NCI-H774 (cell line): ENCODE data around the gene IFNL2.
"Not testable (repeated sequence)": the region's sequence is repeated elsewhere in the genome, so short reads cannot be mapped to it uniquely, and the experiment has no call there.

Source experiments
- DNase-seq: peaks from one replicate; lab custom pipeline; 2025; lab: John Stamatoyannopoulos, UW

The IFNL2 gene

DNA sequence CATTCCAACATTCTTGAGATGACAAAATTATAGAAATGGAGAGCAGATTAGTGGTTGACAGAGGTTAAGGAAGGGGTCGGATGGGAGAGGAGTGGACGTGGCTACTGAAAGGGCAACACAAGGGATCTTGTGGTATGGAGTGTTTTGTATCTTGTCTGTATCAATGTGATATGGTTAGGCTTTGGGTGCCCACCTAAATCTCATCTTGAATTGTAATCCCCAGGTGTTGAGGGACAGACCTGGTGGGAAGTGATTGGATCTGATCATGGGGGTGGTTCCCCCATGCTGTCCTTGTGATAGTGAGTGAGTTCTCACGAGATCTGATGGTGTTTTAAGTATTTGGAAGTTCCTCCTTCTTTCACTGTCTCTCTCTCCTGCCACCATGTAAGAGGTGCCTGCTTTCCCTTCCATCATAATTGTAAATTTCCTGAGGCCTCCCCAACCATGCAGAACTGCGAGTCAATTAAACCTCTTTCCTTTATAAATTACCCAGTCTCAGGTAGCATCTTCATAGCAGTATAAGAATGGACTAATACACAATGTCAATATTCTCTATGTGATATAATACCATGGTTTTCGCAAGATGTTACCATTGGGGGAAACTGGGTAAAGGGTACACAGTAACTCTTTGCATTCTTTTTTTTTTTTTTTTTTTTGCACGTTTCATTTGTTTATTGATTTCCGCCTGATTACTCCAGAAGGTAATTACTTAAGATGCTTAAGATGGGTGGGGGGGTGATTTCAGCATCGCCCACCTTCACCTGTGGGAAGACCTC is 14.6 kb upstream of the IFNL2 start:
- no peak for DNase-seq

DNA sequence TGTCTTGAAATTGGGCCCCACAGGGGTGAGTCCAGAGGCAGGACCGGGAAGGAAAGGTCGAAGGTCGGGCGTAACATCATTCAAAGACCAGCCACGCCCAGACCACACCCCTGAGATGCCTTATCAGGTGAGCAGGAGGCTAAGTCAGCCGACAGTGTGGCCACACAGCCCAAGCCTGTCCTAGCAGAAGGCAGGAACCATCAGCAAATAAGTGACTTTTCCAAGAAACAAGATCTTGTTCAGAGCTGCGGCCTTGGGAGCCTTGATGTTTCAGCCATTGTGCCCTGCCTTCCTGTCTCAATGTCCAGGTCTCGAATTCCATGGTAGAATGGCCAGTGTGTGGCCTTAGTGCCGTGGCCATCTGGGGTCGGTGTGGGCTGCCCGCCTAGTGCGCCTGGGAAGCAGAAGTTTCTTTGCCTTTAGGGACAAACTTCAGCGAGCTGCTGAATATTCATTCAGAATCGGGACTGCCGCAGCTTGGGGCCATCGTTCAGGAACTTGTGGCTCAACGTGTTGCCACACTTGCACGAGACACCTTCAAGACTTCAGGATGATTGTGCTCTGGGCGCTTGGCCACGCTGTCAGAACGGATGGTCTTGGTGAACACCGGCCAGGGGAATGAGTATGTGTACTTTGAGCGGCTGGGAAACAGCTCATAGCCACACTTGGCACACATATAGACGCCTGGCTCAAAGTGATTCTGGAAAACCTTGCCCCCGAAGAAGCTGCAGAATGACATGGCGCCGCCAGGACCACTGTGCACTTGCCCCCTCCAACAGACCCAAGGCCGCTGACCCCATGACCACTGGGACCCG is 13.5 kb upstream of the IFNL2 start:
- no peak for DNase-seq

DNA sequence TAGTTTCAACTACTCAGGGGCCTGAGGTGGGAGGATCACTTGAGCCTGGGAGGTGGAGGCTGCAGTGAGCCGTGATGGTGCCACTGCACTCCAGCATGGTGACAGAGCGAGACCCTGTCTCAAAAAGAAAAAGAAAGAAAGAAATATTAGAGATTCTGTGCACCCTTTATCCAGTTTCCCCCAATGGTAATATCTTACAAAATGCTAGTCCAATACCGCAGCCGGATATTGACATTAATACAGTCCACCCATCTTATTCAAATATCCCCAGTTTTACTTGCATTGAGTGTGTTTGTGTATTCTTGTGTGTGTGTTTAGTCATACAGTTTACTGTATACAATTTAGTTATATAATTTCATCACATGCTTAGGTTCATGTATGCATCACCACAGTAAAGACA is 11.0 kb upstream of the IFNL2 start:
- no peak for DNase-seq

DNA sequence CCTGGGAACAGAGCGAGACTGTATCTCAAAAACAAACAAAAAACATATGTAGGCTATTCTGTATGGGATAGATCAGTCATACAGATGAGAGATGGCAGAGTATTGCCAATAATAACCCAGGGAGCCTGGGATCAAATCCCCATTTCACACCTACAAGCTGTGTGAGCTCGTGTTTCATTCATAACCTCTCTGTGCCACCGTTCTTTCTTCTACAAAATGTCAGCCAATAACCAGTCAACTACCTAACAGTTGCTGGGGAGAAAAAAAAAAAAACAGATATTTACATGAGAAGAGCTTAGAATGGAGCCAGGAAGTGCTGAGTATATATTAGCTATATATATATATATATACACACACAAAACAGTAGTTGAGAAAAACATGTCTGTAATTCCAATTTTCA is 6.5 kb upstream of the IFNL2 start:
- no peak for DNase-seq

DNA sequence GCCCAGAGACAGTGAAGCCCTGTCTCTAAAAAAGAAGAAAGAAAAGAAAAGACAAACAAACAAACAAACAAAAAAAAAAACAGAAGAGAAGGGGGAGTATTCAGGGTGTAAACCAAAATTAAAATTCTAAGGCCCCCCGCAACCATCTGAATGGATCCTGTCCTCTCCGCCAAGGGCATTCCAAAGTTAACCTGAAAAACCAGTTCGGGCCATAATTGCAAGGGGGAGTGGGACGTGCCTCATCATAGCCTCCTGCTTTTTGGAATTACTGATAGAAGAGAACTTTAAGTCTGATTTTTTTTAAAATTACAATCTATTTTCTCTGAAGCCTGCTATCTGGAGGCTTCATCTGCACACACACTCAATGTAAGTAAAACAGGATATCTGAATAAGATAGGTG is 5.7 kb upstream of the IFNL2 start:
- DNase-seq: no peak

DNA sequence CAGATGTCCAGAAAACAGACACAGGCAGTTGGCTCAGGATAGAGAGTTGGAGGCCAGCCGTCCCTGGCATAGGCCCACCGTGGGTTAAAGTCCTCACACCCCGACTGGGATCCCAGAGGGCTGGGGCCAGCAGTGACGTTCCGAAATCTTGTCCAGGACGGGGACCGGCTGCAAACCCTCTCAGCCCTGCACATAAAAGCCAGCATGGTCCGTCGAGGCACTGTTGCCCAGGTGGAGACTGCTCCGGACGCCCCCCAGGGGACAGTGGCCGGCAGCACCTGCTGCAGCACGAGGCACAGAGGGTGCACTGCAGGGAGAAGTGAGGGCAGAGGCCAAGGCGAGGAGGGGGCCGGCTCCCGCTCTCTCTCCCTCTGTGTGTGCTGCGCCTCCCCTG is 4.3 kb upstream of the IFNL2 start:
- DNase-seq: no peak

DNA sequence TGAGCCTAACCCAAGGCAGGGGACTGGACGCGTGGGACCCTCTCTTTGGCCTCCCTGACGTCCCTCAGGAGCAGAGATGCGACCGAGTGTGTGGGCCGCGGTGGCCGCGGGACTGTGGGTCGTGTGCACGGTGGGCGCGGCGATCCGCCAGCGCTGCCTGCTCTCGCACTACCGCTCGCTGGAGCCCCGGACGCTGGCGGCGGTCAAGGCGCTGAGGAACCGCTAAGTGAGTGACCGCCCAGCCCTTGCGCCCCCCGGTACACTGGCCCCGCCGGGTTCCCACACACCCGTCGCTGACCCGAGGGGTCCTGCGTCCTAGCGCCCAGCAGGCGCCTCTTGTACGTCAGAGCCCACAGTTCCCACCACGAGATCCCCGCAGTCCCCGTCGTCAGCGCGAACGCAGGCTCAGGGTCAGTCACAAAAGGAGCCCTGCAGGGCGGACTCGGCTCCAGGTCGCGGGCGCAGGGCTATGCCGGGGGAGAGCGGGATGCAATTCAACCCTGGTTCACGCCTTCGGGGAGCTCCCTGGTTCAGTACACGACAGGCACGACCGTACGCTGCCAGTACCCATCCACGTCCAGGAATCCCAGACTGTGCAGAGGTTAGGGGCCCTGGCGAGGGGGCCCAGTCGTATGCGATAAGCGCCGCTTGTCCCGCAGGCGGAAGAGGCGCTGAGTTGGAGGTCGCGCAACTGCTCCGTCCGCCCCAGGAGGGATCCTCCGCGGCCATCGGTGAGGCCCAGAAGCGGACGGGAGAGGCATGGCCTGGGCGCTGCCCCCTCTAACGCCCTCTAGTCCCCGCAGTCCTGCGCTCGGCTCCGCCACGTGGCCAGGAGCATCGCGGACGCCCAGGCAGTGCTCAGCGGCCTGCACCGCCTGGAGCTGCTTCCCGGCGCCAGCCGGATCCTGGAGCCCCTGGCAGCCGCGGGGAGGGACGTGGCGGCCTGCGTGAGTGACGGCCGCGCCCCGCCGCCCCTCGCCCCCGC is 3.6 kb upstream of the IFNL2 start:
- no peak for DNase-seq

DNA sequence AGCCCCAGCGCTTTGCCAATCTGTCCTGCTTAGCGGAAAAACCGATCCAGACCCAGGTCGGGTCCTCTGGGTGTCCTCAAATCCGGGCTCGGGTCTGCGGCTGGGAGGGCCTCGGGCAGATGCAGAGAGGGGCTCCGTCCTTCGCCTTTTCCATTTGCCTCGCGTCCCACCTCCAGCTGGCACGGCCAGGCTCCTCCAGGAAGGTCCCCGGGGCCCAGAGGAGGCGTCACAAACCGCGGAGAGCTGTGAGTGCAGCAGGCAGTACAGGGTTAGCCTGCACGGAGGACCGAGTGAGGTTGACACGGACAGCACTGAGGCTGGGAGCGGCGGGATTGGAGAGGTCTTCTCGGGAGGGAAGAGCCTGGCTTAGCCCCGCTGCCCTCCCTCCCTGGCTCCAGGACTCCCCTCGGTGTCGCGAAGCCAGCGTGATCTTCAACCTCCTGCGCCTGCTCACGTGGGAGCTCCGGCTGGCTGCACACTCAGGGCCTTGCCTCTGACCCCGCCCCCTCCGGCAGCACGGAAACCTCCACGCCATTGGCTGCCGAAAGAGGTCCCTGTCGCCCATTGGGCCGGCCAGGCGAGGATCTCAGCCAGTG is 2.8 kb upstream of the IFNL2 start:
- no peak for DNase-seq

DNA sequence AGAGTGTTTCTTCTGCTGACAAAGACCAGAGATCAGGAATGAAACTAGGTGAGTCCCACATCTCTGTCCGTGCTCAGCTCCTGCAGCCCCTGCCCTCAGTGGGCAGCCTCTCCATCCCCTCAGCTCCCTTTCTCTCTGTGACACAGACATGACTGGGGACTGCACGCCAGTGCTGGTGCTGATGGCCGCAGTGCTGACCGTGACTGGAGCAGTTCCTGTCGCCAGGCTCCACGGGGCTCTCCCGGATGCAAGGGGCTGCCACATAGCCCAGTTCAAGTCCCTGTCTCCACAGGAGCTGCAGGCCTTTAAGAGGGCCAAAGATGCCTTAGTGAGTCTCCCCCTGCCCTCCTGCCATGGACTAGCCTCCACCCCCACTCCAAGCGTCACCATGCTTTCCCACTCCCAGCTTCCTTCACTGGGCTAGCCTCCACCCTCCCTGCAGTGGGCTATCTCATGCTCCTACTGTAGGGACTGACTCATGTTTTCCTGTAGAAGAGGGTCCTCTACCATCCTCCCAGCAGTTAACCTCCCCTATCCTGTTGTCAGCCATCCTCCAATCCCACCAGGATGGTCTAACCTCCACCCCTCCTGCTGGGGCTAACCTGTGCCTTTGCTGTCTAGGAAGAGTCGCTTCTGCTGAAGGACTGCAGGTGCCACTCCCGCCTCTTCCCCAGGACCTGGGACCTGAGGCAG is 481 bp downstream of the IFNL2 start:
- not testable (repeated sequence) for DNase-seq

DNA sequence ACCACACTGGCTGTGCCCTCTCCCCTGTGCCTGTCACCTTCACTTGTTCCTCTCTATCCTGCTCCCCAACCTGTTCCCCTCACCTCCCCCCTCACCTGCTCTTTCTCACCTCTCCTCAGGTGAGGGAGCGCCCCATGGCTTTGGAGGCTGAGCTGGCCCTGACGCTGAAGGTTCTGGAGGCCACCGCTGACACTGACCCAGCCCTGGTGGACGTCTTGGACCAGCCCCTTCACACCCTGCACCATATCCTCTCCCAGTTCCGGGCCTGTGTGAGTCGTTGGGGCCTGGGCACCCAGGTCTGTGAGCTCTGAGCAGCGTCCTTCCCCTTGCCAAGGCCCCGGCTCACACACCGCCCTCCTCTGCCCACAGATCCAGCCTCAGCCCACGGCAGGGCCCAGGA is 1.2 kb downstream of the IFNL2 start:
- DNase-seq: not testable (repeated sequence)

DNA sequence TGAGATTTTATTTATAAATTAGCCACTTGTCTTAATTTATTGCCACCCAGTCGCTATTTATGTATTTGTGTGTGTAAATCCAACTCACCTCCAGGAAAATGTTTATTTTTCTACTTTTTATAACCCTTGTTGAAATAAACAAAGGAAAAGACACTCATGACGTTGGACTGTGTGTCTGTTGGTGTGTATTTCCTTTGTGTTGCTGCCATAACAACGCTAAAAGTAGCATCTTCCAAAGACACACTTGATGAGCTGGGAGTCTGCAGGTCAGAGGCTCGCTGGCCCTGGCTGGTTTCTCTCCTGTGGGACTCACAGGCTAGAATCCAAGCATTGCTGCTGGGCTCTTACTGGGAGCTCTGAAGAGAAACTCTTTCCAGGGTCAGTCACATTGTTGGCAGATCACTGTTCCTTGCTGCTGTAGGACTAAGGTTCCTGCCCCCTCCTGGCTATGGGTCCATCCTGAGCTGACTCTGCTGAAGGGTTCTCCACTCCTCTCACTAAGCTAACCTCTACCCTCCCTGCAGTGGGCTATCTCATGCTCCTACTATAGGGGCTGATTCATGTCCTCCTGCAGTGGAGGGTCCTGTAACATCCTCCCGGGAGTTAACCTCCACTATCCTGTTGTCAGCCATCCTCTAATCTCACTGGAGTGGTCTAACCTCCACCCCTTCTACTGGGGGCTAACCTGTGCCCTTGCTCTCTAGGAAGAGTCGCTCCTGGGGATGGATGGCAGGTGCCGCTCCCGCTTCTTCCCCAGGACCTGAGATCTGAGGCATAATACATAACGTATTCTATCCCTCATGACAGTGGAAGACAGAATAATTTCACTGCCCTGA is 2.1 kb downstream of the IFNL2 start:
- DNase-seq: no peak

DNA sequence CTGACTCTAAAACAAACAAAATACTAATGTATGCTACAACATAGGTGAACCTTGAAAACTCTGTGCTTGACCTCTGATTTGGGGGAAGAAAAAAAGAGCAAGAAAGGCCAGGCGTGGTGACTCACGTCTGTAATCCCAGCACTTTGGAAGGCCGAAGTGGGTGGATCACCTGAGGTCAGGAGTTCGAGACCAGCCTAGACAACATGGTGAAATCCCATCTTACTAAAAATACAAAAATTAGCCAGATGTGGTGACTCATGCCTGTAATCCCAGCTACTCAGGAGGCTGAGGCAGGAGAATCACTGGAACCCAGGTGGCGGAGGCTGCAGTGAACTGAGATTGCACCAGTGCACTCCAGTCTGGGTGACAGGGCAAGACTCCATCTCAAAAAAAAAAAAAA is 5.7 kb downstream of the IFNL2 start:
- DNase-seq: not testable (repeated sequence)

DNA sequence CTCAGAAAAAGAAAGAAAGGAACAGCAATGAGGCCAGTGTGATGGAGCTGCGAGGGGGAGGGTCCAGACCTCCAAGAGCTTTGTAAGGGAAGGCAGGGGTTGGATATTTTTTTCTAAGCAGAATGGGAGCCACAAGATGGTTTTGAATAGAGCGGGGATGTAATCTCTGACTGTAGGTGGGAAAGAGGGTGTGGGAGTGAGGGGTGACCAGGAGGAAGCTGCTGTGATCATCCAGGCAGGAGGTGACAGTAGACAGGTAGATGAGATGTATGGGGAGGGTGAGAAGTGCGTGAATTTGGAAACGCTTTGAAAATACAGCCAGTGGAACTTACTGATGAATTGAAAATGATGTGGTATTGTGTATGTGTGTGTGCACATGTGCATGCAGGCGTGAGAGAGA is 7.4 kb downstream of the IFNL2 start:
- no peak for DNase-seq

DNA sequence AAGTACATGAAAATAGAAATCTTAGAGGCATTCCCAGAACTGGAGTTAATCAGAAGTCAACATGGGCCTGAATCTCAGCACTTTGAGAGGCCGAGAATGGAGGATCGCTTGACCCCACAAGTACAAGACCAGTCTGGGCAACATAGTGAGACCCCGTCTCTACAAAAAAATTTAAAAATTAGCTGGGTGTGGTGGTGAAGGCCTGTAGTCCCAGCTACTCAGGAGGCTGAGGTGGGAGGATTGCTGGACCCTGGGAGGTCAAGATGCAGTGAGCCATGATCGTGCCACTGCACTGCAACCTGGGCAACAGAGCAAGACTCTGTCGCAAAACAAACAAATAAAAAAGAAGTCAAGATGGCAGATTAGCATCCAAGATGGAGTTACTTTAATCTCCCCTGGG is 8.5 kb downstream of the IFNL2 start:
- no peak for DNase-seq

DNA sequence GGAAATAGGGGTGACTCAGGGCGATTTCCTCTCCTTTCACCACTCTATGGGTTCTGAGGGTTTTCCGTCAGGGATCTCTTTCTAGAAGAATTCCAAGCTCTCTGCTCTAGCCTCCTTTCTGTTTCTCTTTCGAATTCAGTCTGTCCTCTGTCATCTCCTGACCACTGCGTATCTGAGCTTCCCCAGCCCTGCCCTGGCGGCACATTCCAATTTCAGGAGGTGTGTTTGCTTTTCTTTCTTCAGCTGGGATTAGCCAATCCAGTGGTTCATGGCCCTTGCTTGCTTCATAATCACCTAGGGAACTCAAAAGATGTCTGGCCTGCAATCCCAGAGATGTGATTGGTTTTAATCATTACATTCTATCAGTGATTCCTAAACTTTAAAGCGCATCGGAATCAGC is 9.4 kb downstream of the IFNL2 start:
- no peak for DNase-seq

DNA sequence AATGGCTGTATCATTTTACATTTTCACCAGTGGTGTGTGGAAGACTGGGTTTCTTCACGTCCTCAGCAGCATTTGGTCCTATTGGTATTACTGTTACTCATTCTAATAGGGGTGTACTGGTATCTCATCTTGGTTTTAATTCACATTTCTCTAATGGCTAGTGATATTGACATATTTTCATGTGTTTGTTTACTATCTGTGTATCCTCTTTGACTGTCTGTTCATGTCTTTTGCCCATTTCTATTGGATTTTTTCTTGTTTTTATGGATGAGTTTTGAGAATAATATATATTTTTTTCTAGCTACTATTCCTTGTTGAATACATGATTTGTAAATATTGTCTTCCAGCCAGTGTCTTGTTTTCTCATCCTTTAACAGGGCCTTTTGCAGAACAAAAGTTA is 13.8 kb downstream of the IFNL2 start:
- DNase-seq: no peak

DNA sequence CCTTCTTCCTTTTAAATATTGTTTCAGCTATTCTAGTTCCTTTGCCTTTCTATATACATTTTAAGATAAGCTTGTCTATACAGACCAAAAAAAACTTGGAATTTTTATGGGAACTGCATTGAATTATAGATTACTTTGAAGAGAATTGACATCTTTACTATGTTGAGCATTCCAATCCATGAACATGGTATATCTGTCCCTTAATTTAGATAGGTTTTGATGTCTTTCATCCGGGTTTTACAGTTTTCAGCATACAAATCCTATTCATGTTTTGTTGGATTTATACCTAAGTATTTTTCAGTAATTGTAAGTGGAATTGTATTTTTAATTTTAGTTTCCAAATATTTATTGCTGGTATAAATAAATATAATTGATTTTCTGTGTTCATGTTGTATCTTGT is 15.8 kb downstream of the IFNL2 start:
- no peak for DNase-seq

DNA sequence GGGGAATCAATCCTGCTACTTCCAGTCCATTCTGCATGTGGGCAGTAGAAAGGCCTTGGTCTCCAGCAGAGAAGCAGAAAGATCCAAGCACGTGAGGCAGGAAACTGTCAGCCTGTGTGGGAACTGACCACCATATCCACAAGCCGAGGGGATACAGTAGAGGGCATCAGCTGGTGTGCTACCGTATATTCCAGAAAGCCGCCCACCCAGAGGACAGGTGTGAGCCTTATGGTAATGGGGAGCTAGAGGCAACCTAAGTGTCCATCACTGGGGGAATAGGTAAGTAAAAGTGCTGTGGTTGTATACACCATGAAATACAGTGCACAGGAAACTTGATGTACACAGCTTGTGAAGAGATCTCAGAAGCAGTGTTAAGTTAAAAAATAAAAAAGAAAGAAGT is 25.2 kb downstream of the IFNL2 start:
- no peak for DNase-seq

DNA sequence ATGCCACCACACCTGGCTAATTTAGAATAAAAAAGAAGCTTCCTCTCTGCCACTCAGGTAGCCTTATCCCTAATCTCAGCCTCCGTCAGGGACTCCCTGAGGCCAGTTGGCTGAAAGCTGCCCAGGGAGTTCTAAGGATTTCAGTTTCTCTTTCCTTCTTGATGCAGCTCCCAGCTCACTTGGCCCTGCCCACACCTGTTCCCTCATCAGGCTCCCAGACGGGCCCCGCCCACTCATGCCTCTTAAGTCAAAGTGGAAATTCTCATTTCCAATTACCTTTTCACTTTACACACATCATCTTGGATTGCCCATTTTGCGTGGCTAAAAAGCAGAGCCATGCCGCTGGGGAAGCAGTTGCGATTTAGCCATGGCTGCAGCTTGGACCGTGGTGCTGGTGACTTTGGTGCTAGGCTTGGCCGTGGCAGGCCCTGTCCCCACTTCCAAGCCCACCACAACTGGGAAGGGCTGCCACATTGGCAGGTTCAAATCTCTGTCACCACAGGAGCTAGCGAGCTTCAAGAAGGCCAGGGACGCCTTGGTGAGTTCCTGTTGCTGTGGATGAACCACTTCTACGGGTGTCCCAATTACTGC is 28.0 kb downstream of the IFNL2 start, which contains the start of gene IFNL1:
IFNL1 (plus strand) TSS at position 353 of the 591 bp plus-strand sequence; CDS start at position 368, 15 bp downstream.
- no peak for DNase-seq

DNA sequence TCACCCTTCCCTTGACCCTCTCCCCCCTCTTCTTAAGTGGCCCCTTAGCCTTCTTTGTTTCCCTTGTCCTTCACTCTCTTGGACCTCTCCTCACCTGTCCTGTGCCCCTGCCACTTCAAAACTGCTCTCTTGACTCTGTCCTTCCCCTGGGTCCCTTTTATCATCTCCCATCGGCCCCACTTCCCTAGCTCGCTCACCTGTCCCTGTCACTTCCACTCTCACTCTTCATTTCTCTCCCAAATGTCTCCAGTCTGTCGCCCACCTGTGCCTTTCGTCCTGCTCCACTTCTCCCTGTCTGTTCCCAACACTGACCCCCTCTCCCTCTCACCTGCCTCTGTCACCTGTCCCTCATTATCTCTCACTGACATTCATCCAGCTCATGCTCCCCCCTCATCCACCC is 28.7 kb downstream of the IFNL2 start:
- DNase-seq: no peak
